ENCODE results near the gene ATP6V0B. TPM values are rescaled to one million over a fixed set of nuclear protein-coding genes. Genes with fewer than 3 reads are reported as not detected.

Gene ATP6V0B
- total and polyA plus RNA-seq, 2 donors (not counting 1 experiment from before 2014, with no cell fraction given) = 91.0 to 198 TPM

GRCh38 chr1:44012404-44012803 is 37.6 kb downstream of the ATP6V0B start:
- ChIA-PET POLR2A (no interaction called here), CTCF (interaction anchor here (1.3 to 2.6 kb wide), 2 partner anchors 24 to 78 kb away, joined by 3 to 11 read pairs; no protein-coding TSS in a partner anchor)
- TF ChIP-seq CTCF (IDR thresholded peaks at IDR 0.05) (no peak), EZH2 (IDR thresholded peaks at IDR 0.05; ENCODE audit: borderline replicate concordance, insufficient read depth, low read depth, low read length, poor library complexity, severe bottlenecking) (no peak)
- no peak overlapping the region for H3K4me2 ChIP-seq (replicated peaks; ENCODE audit: low read depth, low read length, poor library complexity, severe bottlenecking)
- ATAC-seq (ENCODE audit: low read depth) (no peak), DNase-seq (no peak)
- no peak overlapping the region for H3K27ac ChIP-seq (ENCODE audit: low read length in 2 of 2)
- no peaks in the 10 kb centered on the region for H4K20me1 ChIP-seq (ENCODE audit: control insufficient read depth, insufficient read depth, low read length, poor library complexity, severe bottlenecking)
- no peak overlapping the region for H3K9ac ChIP-seq (ENCODE audit: low read length)
- no peak overlapping the region for H3K4me3 Mint-ChIP-seq
- H3K4me1 ChIP-seq (ENCODE audit: control insufficient read depth in 2 of 2, insufficient read depth in 2 of 2, low read length in 2 of 2) = no peaks in the 10 kb centered on the region
- H3K4me1 Mint-ChIP-seq = no peaks in the 10 kb centered on the region
- H3K27me3 ChIP-seq (replicated peaks in 1 of 4; ENCODE audit: control extremely low read depth in 1 of 4, control insufficient read depth in 3 of 4, insufficient read depth in 4 of 4, low read length in 3 of 4) = no peaks in the 10 kb centered on the region
- no peaks in the 10 kb centered on the region for H3K79me2 ChIP-seq (ENCODE audit: control insufficient read depth, insufficient read depth, low read length)
- H3K9me3 ChIP-seq (ENCODE audit: control extremely low read depth in 1 of 3, control insufficient read depth in 2 of 3, insufficient read depth in 1 of 3, low read length in 2 of 3) = no peaks in the 10 kb centered on the region
- no peak overlapping the region for H2AFZ ChIP-seq (ENCODE audit: insufficient read depth, low read depth, low read length, poor library complexity, severe bottlenecking)
- H3K27me3 Mint-ChIP-seq = peaks cover 9% of the 10 kb centered on the region
- intact Hi-C loops (cut with micrococcal nuclease) = no loop called here
- no peak overlapping the region for H3K27ac Mint-ChIP-seq
- no peak overlapping the region for H3K4me3 ChIP-seq (ENCODE audit: control extremely low read depth in 1 of 5, extremely low read depth in 1 of 5, insufficient read depth in 1 of 5, low read depth in 2 of 5, low read length in 4 of 5)
- no peaks in the 10 kb centered on the region for H3K36me3 ChIP-seq (replicated peaks in 1 of 2; ENCODE audit: control extremely low read depth in 1 of 2, control insufficient read depth in 1 of 2, extremely low read depth in 1 of 2, insufficient read depth in 2 of 2, low read length in 1 of 2)
- WGBS (ENCODE audit: insufficient coverage) = 100% methylated on average over 1 of the region's 2 CpGs
- no peaks in the 10 kb centered on the region for H3K9me3 Mint-ChIP-seq (ENCODE audit: insufficient read depth)

DNA sequence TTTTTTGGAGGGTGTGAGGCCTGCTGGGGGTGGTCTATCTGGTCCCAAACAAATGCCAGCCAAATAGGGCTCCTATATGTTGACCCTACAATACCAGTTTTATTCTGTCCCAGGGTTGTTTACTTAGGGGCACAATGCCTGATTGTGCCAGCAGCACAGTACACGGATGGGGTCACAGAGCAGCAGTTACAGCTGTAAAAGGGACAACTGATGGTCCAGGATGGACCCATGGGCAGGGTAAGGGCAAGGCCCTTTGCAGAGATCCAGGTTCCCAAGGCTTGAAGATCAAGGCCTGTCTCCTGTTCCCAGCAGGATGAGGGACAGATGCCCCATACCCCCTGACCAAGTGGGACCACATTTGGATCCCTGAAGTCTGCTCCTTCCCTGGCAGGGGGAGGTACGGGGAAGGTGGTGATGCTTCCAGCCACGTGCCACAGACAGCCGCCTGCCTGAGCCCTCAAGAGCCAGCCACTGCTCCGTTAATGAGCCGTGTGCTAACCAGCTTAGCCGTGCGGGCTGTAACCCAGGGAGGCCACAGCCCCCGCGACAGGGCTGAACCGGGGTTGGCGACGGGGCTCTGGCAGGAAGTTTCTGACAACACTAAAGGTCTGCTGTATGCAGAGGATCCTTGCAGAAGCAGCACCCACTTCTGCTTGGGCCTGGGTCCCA is 38.3 kb downstream of the ATP6V0B start:
- no peak overlapping the region for H3K4me2 ChIP-seq (replicated peaks; ENCODE audit: low read depth, low read length, poor library complexity, severe bottlenecking)
- no peaks in the 10 kb centered on the region for H3K9me3 Mint-ChIP-seq (ENCODE audit: insufficient read depth)
- no peaks in the 10 kb centered on the region for H3K27me3 ChIP-seq (replicated peaks in 1 of 4; ENCODE audit: control extremely low read depth in 1 of 4, control insufficient read depth in 3 of 4, insufficient read depth in 4 of 4, low read length in 3 of 4)
- H3K9me3 ChIP-seq (ENCODE audit: control extremely low read depth in 1 of 3, control insufficient read depth in 2 of 3, insufficient read depth in 1 of 3, low read length in 2 of 3) = no peaks in the 10 kb centered on the region
- H2AFZ ChIP-seq (ENCODE audit: insufficient read depth, low read depth, low read length, poor library complexity, severe bottlenecking) = no peak overlapping the region
- 26% methylated on average over 13 of the region's 13 CpGs for WGBS (ENCODE audit: insufficient coverage)
- H3K27ac Mint-ChIP-seq = no peak overlapping the region
- ATAC-seq (ENCODE audit: low read depth) (no peak), DNase-seq (no peak)
- H3K4me1 ChIP-seq (ENCODE audit: control insufficient read depth in 2 of 2, insufficient read depth in 2 of 2, low read length in 2 of 2) = no peaks in the 10 kb centered on the region
- H3K9ac ChIP-seq (ENCODE audit: low read length) = no peak overlapping the region
- no peaks in the 10 kb centered on the region for H3K4me1 Mint-ChIP-seq
- no peaks in the 10 kb centered on the region for H3K36me3 ChIP-seq (replicated peaks in 1 of 2; ENCODE audit: control extremely low read depth in 1 of 2, control insufficient read depth in 1 of 2, extremely low read depth in 1 of 2, insufficient read depth in 2 of 2, low read length in 1 of 2)
- H3K79me2 ChIP-seq (ENCODE audit: control insufficient read depth, insufficient read depth, low read length) = no peaks in the 10 kb centered on the region
- no peak for TF ChIP-seq CTCF (IDR thresholded peaks at IDR 0.05)
- no peak for TF ChIP-seq EZH2 (IDR thresholded peaks at IDR 0.05; ENCODE audit: borderline replicate concordance, insufficient read depth, low read depth, low read length, poor library complexity, severe bottlenecking)
- H3K27ac ChIP-seq (ENCODE audit: low read length in 2 of 2) = no peak overlapping the region
- ChIA-PET CTCF (interaction anchor here (1.3 to 3.0 kb wide), 3 partner anchors 7 to 78 kb away, joined by 3 to 21 read pairs (median 8); partner anchors contain the start of gene SLC6A9), POLR2A (no interaction called here)
- intact Hi-C loops (cut with micrococcal nuclease) = no loop called here
- H3K4me3 ChIP-seq (ENCODE audit: control extremely low read depth in 1 of 5, extremely low read depth in 1 of 5, insufficient read depth in 1 of 5, low read depth in 2 of 5, low read length in 4 of 5) = no peak overlapping the region
- peaks cover 9% of the 10 kb centered on the region for H3K27me3 Mint-ChIP-seq
- H4K20me1 ChIP-seq (ENCODE audit: control insufficient read depth, insufficient read depth, low read length, poor library complexity, severe bottlenecking) = no peaks in the 10 kb centered on the region
- no peak overlapping the region for H3K4me3 Mint-ChIP-seq

Data from B cell (primary cell).